H9 (cell line): ENCODE measurements around the gene SATB2. TPM values are rescaled to one million over a fixed set of nuclear protein-coding genes. Genes with fewer than 3 reads are reported as not detected.

Source experiments
- DNase-seq: peaks from one replicate; pipeline ENCODE4 v3.0.0-alpha.2; 2017
- H2AFZ ChIP-seq: one replicate; pipeline ENCODE4 v1.6.1; 2013; ENCODE audit warnings: mild to moderate bottlenecking, low read length, control low read depth, moderate library complexity
- H2AK5ac ChIP-seq: 2 replicates; pipeline ENCODE4 v1.6.1; 2013; ENCODE audit warnings: low read length, control low read depth, mixed read lengths; ENCODE audit not compliant: insufficient read length
- H2BK120ac ChIP-seq: one replicate; pipeline ENCODE4 v1.6.1; 2013; ENCODE audit warnings: low read depth, mild to moderate bottlenecking, low read length, control low read depth, inconsistent platforms; ENCODE audit not compliant: poor library complexity, severe bottlenecking
- H2BK12ac ChIP-seq: 2 replicates; pipeline ENCODE4 v1.6.1; 2013; ENCODE audit warnings: low read length, control low read depth, mixed read lengths, low read depth; ENCODE audit not compliant: insufficient read length
- H2BK15ac ChIP-seq: 2 replicates; pipeline ENCODE4 v1.6.1; 2013; ENCODE audit warnings: low read depth, low read length, control low read depth
- H2BK20ac ChIP-seq: one replicate; pipeline ENCODE4 v1.6.1; 2013; ENCODE audit warnings: low read depth, mild to moderate bottlenecking, low read length, control low read depth, inconsistent platforms; ENCODE audit not compliant: poor library complexity, severe bottlenecking
- H2BK5ac ChIP-seq: 2 replicates; pipeline ENCODE4 v1.6.1; 2013; ENCODE audit warnings: low read length, control low read depth, mixed read lengths; ENCODE audit not compliant: insufficient read length
- H3K14ac ChIP-seq: 2 replicates; pipeline ENCODE4 v1.6.1; 2013; ENCODE audit warnings: low read length, control low read depth; ENCODE audit not compliant: insufficient read depth
- H3K18ac ChIP-seq: 2 replicates; pipeline ENCODE4 v1.6.1; 2013; ENCODE audit warnings: low read depth, mild to moderate bottlenecking, mixed read lengths, low read length, control low read depth; ENCODE audit not compliant: insufficient read length
- H3K23ac ChIP-seq: 2 replicates; pipeline ENCODE4 v1.6.1; 2013; ENCODE audit warnings: low read length, control low read depth, mixed read lengths, low read depth; ENCODE audit not compliant: insufficient read length
- H3K23me2 ChIP-seq: 2 replicates; pipeline ENCODE4 v1.6.1; 2013; ENCODE audit warnings: low read depth, mild to moderate bottlenecking, mixed read lengths, low read length, control low read depth; ENCODE audit not compliant: insufficient read length, poor library complexity, severe bottlenecking
- H3K27ac ChIP-seq: 2 replicates; pipeline ENCODE4 v1.5.1; 2013; ENCODE audit warnings: low read length, control low read depth, mixed read lengths, low read depth; ENCODE audit not compliant: insufficient read length
- H3K27me3 ChIP-seq: 2 replicates; pipeline ENCODE4 v1.6.1; 2013; ENCODE audit warnings: low read length, control low read depth, inconsistent platforms; ENCODE audit not compliant: insufficient read depth
- H3K4ac ChIP-seq: 2 replicates; pipeline ENCODE4 v1.6.1; 2013; ENCODE audit warnings: low read depth, mild to moderate bottlenecking, control low read depth, inconsistent platforms, low read length, moderate library complexity
- H3K4me1 ChIP-seq: 2 replicates; pipeline ENCODE4 v1.6.1; 2013; ENCODE audit warnings: low read length, control low read depth, inconsistent platforms; ENCODE audit not compliant: insufficient read depth
- H3K4me2 ChIP-seq: 2 replicates; pipeline ENCODE4 v1.6.1; 2013; ENCODE audit warnings: low read length, control low read depth, mixed read lengths; ENCODE audit not compliant: insufficient read length, insufficient read depth
- H3K56ac ChIP-seq: 2 replicates; pipeline ENCODE4 v1.6.1; 2013; ENCODE audit warnings: low read depth, mild to moderate bottlenecking, mixed read lengths, low read length, control low read depth; ENCODE audit not compliant: insufficient read length
- H3K79me1 ChIP-seq: 2 replicates; pipeline ENCODE4 v1.6.1; 2013; ENCODE audit warnings: low read depth, mild to moderate bottlenecking, moderate library complexity, low read length, control low read depth, inconsistent platforms; ENCODE audit not compliant: insufficient read depth, poor library complexity, severe bottlenecking
- H3K79me2 ChIP-seq: 2 replicates; pipeline ENCODE4 v1.6.1; 2013; ENCODE audit warnings: low read length, control low read depth, inconsistent platforms; ENCODE audit not compliant: insufficient read depth
- H3K9ac ChIP-seq: 2 replicates; pipeline ENCODE4 v1.6.1; 2013; ENCODE audit warnings: low read length, control low read depth, mixed read lengths; ENCODE audit not compliant: insufficient read length; ENCODE audit errors: extremely low read depth
- H3K9me3 ChIP-seq: one replicate; pipeline ENCODE4 v1.6.1; 2013; ENCODE audit warnings: low read depth, low read length, inconsistent platforms; ENCODE audit not compliant: control insufficient read depth
- H3T11ph ChIP-seq: one replicate; pipeline ENCODE4 v1.6.1; 2013; ENCODE audit warnings: mild to moderate bottlenecking, low read length, control low read depth, inconsistent platforms
- H4K20me1 ChIP-seq: one replicate; pipeline ENCODE4 v1.6.1; 2013; ENCODE audit not compliant: control insufficient read depth, insufficient read length, insufficient read depth
- H4K5ac ChIP-seq: 2 replicates; pipeline ENCODE4 v1.6.1; 2013; ENCODE audit warnings: low read depth, mild to moderate bottlenecking, mixed read lengths, low read length, control low read depth; ENCODE audit not compliant: insufficient read length
- H4K8ac ChIP-seq: replicated peaks from 2 replicates; pipeline ENCODE4 v1.6.1; 2013; ENCODE audit warnings: low read length, control low read depth, mixed read lengths, low read depth; ENCODE audit not compliant: insufficient read length
- H4K91ac ChIP-seq: 2 replicates; pipeline ENCODE4 v1.6.1; 2013; ENCODE audit warnings: low read depth, mild to moderate bottlenecking, moderate library complexity, mixed read lengths, low read length, control low read depth; ENCODE audit not compliant: insufficient read length
- H3K27ac Mint-ChIP-seq, 3 experiments: 2 replicates in 2 of 3; 3 replicates in 1 of 3; pipeline ENCODE4 v1.8.0; 2020 to 2021; ENCODE audit warnings: mixed read lengths in 3 of 3, mild to moderate bottlenecking in 1 of 3, moderate library complexity in 1 of 3
- H3K27me3 Mint-ChIP-seq: 2 replicates; pipeline ENCODE4 v1.8.0; 2021; ENCODE audit warnings: low read depth, mild to moderate bottlenecking, moderate library complexity, mixed read lengths
- H3K36me3 Mint-ChIP-seq, 3 experiments: 2 replicates in 2 of 3; 3 replicates in 1 of 3; pipeline ENCODE4 v1.8.0; 2020 to 2021; ENCODE audit warnings: low read depth in 3 of 3, mixed read lengths in 3 of 3; ENCODE audit not compliant: insufficient read depth in 1 of 3
- H3K4me1 Mint-ChIP-seq, 2 experiments: 2 replicates each; pipeline ENCODE4 v1.8.0; 2020; ENCODE audit warnings: mixed read lengths in 2 of 2
- H3K4me3 Mint-ChIP-seq, 2 experiments: 2 replicates in 1 of 2; 3 replicates in 1 of 2; pipeline ENCODE4 v1.8.0; 2020 to 2021; ENCODE audit warnings: mild to moderate bottlenecking in 2 of 2, mixed read lengths in 2 of 2, moderate library complexity in 1 of 2
- H3K9me3 Mint-ChIP-seq, 2 experiments: 2 replicates in 1 of 2; 3 replicates in 1 of 2; pipeline ENCODE4 v1.8.0; 2020; ENCODE audit warnings: mild to moderate bottlenecking in 2 of 2, mixed read lengths in 2 of 2, moderate library complexity in 1 of 2
- CTCF ChIP-seq: fragments of 200-600 bp; sonication (generic); conservative IDR thresholded peaks from 3 replicates; pipeline ENCODE4 v1.8.0; 2021; ENCODE audit warnings: antibody characterized with exemption, mild to moderate bottlenecking
- WGBS: extraction: QIAGEN DNeasy Blood & Tissue Kit; methylation state at CpG from one replicate; pipeline ENCODE4 v1.1.7; 2013; ENCODE audit warnings: missing lambda C conversion rate, low lambda C conversion rate, mixed read lengths; ENCODE audit not compliant: insufficient read length; ENCODE audit errors: extremely low coverage; 5-methylcytosine and 5-hydroxymethylcytosine counted together
- total RNA-seq: library from RNA; stranded (reverse); gene quantifications from 2 replicates; pipeline ENCODE4 v1.2.1, GENCODE V29; 2021

SATB2 gene
- total RNA-seq, 1 experiment from 2014 or later, result 23.8 TPM

GRCh38 chr2:199499005-199499404 is 41.3 kb upstream of the SATB2 start:
- H4K8ac ChIP-seq, result no peak overlapping the region
- no peak for DNase-seq
- no peak overlapping the region for H4K5ac ChIP-seq
- H3K79me1 ChIP-seq, result no peaks in the 10 kb centered on the region
- H3K27me3 ChIP-seq, result no peaks in the 10 kb centered on the region
- H3K23me2 ChIP-seq, result no peaks in the 10 kb centered on the region
- no peak overlapping the region for H3K9ac ChIP-seq
- H3K23ac ChIP-seq, result no peak overlapping the region
- no peak overlapping the region for H2AK5ac ChIP-seq
- no peak overlapping the region for H2BK15ac ChIP-seq
- H3K9me3 ChIP-seq, result no peaks in the 10 kb centered on the region
- no peaks in the 10 kb centered on the region for H3K9me3 Mint-ChIP-seq
- no peak overlapping the region for H2BK5ac ChIP-seq
- H2BK120ac ChIP-seq, result no peak overlapping the region
- no peak for TF ChIP-seq CTCF
- no peaks in the 10 kb centered on the region for H3K4me1 ChIP-seq
- H3K56ac ChIP-seq, result no peak overlapping the region
- WGBS, result no CpG with 5 or more reads among the region's 3 CpGs
- no peak overlapping the region for H3K18ac ChIP-seq
- H3T11ph ChIP-seq, result no peak overlapping the region
- no peak overlapping the region for H3K4ac ChIP-seq
- no peak overlapping the region for H3K27ac Mint-ChIP-seq
- H3K4me1 Mint-ChIP-seq, result no peaks in the 10 kb centered on the region; a peak in 1 of 4 replicates
- no peaks in the 10 kb centered on the region for H3K36me3 Mint-ChIP-seq
- no peak overlapping the region for H3K4me2 ChIP-seq
- H3K4me3 Mint-ChIP-seq, result no peak overlapping the region
- H2BK12ac ChIP-seq, result no peak overlapping the region
- no peak overlapping the region for H2AFZ ChIP-seq
- H4K20me1 ChIP-seq, result no peaks in the 10 kb centered on the region
- no peaks in the 10 kb centered on the region for H3K27me3 Mint-ChIP-seq
- no peak overlapping the region for H3K14ac ChIP-seq
- H2BK20ac ChIP-seq, result no peak overlapping the region
- H3K27ac ChIP-seq, result no peak overlapping the region
- no peaks in the 10 kb centered on the region for H3K79me2 ChIP-seq
- no peak overlapping the region for H4K91ac ChIP-seq
